GM19372 (cell line): ENCODE measurements around the gene OTOP1.
"Not testable (repeated sequence)": the region's sequence is repeated elsewhere in the genome, so short reads cannot be mapped to it uniquely, and the experiment has no call there.

Source experiments
- ATAC-seq: cut with Tn5 transposase; IDR thresholded peaks from one replicate; pipeline ENCODE4 v1.9.1; 2021; ENCODE audit warnings: mild to moderate bottlenecking, low read depth, moderate library complexity; ENCODE audit not compliant: unreplicated experiment

The OTOP1 gene

GRCh38 chr4:4165701-4166392 lies 60.9 kb downstream of the OTOP1 start:
- not testable (repeated sequence) for ATAC-seq

GRCh38 chr4:4164532-4165173 lies 62.1 kb downstream of the OTOP1 start:
- not testable (repeated sequence) for ATAC-seq

GRCh38 chr4:4162186-4162585 lies 64.5 kb downstream of the OTOP1 start:
- not testable (repeated sequence) for ATAC-seq

- not testable (repeated sequence) for ATAC-seq
These were observed 65.6 kb downstream of the OTOP1 start for GRCh38 chr4:4160956-4161665.

GRCh38 chr4:4145622-4146021 lies 81.1 kb downstream of the OTOP1 start:
- not testable (repeated sequence) for ATAC-seq

- ATAC-seq, result not testable (repeated sequence)
These were observed 83.4 kb downstream of the OTOP1 start for GRCh38 chr4:4143376-4143775.

- not testable (repeated sequence) for ATAC-seq
These were observed 84.0 kb downstream of the OTOP1 start for GRCh38 chr4:4142679-4143078.

- ATAC-seq, result not testable (repeated sequence)
These were observed 85.5 kb downstream of the OTOP1 start for GRCh38 chr4:4141186-4141585.
